HepG2 (cell line): ENCODE measurements around the gene SOX12. TPM values are rescaled to one million over a fixed set of nuclear protein-coding genes. Genes with fewer than 3 reads are reported as not detected.

Experiments
- ATAD3A ChIP-seq: sonication (generic); formaldehyde crosslinking; IDR thresholded peaks from 2 replicates; pipeline ENCODE4 v1.4.0; 2020; ENCODE audit warnings: missing genetic modification reagents
- CCAR2 ChIP-seq: fragments of 200-400 bp; formaldehyde crosslinking; optimal IDR thresholded peaks from 2 replicates; pipeline ENCODE3; 2018; ENCODE audit warnings: low read depth, mild to moderate bottlenecking, low read length, moderate library complexity
- FOSL2 ChIP-seq: sonication (generic); formaldehyde crosslinking; IDR thresholded peaks from 2 replicates; pipeline ENCODE4 v1.4.0; 2020; ENCODE audit warnings: missing genetic modification reagents
- MTA1 ChIP-seq: sonication (generic); formaldehyde crosslinking; IDR thresholded peaks from 2 replicates; pipeline ENCODE4 v1.4.0; 2020; ENCODE audit warnings: missing genetic modification reagents, mild to moderate bottlenecking, borderline replicate concordance
- POLR2AphosphoS5 ChIP-seq: IDR thresholded peaks from 2 replicates; pipeline ENCODE4 v1.6.1; 2012; ENCODE audit warnings: low read depth, low read length
- SALL1 ChIP-seq: sonication (generic); formaldehyde crosslinking; IDR thresholded peaks from 2 replicates; pipeline ENCODE4 v1.8.0; 2022; ENCODE audit warnings: mild to moderate bottlenecking, missing genetic modification reagents
- SKI ChIP-seq: fragments of 450-650 bp; IDR thresholded peaks from one replicate; pipeline ENCODE4 v1.6.1; 2018; ENCODE audit warnings: mild to moderate bottlenecking; ENCODE audit not compliant: partially characterized antibody
- ZNF274 ChIP-seq: sonication (generic); formaldehyde crosslinking; IDR thresholded peaks from 2 replicates; pipeline ENCODE4 v1.5.1; 2020; ENCODE audit warnings: mild to moderate bottlenecking, missing genetic modification reagents
- ZNF354B ChIP-seq: sonication (generic); formaldehyde crosslinking; IDR thresholded peaks from 2 replicates; pipeline ENCODE4 v1.8.0; 2022; ENCODE audit warnings: mild to moderate bottlenecking, missing genetic modification reagents
- polyA plus RNA-seq, 8 experiments: library from polyadenylated mRNA; depleted of rRNA in 3 of 8; stranded (reverse) in 7 of 8; unstranded in 1 of 8; fragments of >200 nt; fragmentation: Illumina TruSeq in 4 of 8; extraction: Trizol in 4 of 8; gene quantifications; 2 replicates each; pipeline versions ENCODE4 v1.2.1 to v1.2.3, GENCODE V29; 2011 to 2016; ENCODE audit warnings: low read depth in 4 of 8, missing spikeins in 1 of 8, mixed read lengths in 1 of 8; ENCODE audit not compliant: insufficient read depth in 1 of 8
- total RNA-seq, 5 experiments: library from RNA; depleted of rRNA; stranded (reverse); fragments of >200 nt; fragmentation: Illumina TruSeq; extraction: Trizol; gene quantifications; 2 replicates each; pipeline ENCODE4 v1.2.3, GENCODE V29; 2016; ENCODE audit warnings: low read depth in 1 of 5
- TF ChIP-seq, protein P1 (sequence below): sonication (generic); formaldehyde crosslinking; IDR thresholded peaks from 2 replicates; pipeline ENCODE4 v1.4.0; 2020; ENCODE audit warnings: missing genetic modification reagents, borderline replicate concordance
- TF ChIP-seq, protein P2 (sequence below): sonication (generic); formaldehyde crosslinking; IDR thresholded peaks from 2 replicates; pipeline ENCODE4 v1.4.0; 2020; ENCODE audit warnings: missing genetic modification reagents, borderline replicate concordance

The SOX12 gene
- total and polyA plus RNA-seq, 2 of the 13 experiments (the other 11 are each of a cell fraction or from before 2014, with no cell fraction given) = 10.0 to 18.7 TPM

- TF ChIP-seq, protein P1, sequence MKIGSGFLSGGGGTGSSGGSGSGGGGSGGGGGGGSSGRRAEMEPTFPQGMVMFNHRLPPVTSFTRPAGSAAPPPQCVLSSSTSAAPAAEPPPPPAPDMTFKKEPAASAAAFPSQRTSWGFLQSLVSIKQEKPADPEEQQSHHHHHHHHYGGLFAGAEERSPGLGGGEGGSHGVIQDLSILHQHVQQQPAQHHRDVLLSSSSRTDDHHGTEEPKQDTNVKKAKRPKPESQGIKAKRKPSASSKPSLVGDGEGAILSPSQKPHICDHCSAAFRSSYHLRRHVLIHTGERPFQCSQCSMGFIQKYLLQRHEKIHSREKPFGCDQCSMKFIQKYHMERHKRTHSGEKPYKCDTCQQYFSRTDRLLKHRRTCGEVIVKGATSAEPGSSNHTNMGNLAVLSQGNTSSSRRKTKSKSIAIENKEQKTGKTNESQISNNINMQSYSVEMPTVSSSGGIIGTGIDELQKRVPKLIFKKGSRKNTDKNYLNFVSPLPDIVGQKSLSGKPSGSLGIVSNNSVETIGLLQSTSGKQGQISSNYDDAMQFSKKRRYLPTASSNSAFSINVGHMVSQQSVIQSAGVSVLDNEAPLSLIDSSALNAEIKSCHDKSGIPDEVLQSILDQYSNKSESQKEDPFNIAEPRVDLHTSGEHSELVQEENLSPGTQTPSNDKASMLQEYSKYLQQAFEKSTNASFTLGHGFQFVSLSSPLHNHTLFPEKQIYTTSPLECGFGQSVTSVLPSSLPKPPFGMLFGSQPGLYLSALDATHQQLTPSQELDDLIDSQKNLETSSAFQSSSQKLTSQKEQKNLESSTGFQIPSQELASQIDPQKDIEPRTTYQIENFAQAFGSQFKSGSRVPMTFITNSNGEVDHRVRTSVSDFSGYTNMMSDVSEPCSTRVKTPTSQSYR (CRISPR knock-in tag) = 0 out of 2 replicates have a peak, but pooled peaks have one; percentile 8
- TF ChIP-seq ZNF354B (CRISPR knock-in tag) (no peak), MTA1 (CRISPR knock-in tag) (no peak), SALL1 (peak; percentile 70), FOSL2 (CRISPR knock-in tag) (no peak), ATAD3A (CRISPR knock-in tag) (no peak), ZNF274 (CRISPR knock-in tag) (0 out of 2 replicates have a peak, but pooled peaks have one; percentile 40), POLR2AphosphoS5 (no peak), CCAR2 (no peak), SKI (no peak)
- TF ChIP-seq, protein P2, sequence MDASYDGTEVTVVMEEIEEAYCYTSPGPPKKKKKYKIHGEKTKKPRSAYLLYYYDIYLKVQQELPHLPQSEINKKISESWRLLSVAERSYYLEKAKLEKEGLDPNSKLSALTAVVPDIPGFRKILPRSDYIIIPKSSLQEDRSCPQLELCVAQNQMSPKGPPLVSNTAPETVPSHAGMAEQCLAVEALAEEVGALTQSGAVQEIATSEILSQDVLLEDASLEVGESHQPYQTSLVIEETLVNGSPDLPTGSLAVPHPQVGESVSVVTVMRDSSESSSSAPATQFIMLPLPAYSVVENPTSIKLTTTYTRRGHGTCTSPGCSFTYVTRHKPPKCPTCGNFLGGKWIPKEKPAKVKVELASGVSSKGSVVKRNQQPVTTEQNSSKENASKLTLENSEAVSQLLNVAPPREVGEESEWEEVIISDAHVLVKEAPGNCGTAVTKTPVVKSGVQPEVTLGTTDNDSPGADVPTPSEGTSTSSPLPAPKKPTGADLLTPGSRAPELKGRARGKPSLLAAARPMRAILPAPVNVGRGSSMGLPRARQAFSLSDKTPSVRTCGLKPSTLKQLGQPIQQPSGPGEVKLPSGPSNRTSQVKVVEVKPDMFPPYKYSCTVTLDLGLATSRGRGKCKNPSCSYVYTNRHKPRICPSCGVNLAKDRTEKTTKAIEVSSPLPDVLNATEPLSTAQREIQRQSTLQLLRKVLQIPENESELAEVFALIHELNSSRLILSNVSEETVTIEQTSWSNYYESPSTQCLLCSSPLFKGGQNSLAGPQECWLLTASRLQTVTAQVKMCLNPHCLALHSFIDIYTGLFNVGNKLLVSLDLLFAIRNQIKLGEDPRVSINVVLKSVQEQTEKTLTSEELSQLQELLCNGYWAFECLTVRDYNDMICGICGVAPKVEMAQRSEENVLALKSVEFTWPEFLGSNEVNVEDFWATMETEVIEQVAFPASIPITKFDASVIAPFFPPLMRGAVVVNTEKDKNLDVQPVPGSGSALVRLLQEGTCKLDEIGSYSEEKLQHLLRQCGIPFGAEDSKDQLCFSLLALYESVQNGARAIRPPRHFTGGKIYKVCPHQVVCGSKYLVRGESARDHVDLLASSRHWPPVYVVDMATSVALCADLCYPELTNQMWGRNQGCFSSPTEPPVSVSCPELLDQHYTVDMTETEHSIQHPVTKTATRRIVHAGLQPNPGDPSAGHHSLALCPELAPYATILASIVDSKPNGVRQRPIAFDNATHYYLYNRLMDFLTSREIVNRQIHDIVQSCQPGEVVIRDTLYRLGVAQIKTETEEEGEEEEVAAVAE = no peak
These were observed 715 bp downstream of the SOX12 start (continued) for GRCh38 chr20:325889-326644.
